Urinary bladder (tissue), 4 donors: ENCODE data around the gene ANKRD26. TPM values are rescaled to one million over a fixed set of nuclear protein-coding genes. Genes with fewer than 3 reads are reported as not detected.

Experiments used
- DNase-seq: peaks from one replicate; pipeline ENCODE4 v3.0.0-alpha.2; 2015; ENCODE audit errors: extremely low spot score
- H3K27ac ChIP-seq: one replicate; pipeline ENCODE4 v1.5.1; 2013; ENCODE audit warnings: low read depth, mild to moderate bottlenecking, moderate library complexity
- H3K36me3 ChIP-seq: one replicate; pipeline ENCODE4 v1.6.1; 2013; ENCODE audit warnings: mild to moderate bottlenecking, moderate library complexity; ENCODE audit not compliant: insufficient read depth
- H3K4me1 ChIP-seq: one replicate; pipeline ENCODE4 v1.6.1; 2013; ENCODE audit warnings: mild to moderate bottlenecking, moderate library complexity; ENCODE audit not compliant: insufficient read depth
- H3K4me3 ChIP-seq: one replicate; pipeline ENCODE4 v1.5.1; 2013; ENCODE audit warnings: low read depth, low read length
- WGBS: extraction: QIAGEN DNeasy Blood & Tissue Kit; methylation state at CpG from one replicate; pipeline ENCODE4 v1.1.7; 2013; 5-methylcytosine and 5-hydroxymethylcytosine counted together
- polyA plus RNA-seq: library from polyadenylated mRNA; stranded (reverse); fragments of 200-250 nt; gene quantifications from one replicate; pipeline ENCODE4 v1.2.3, GENCODE V29; 2013
- total RNA-seq: library from RNA; depleted of rRNA; stranded (reverse); fragments of >200 nt; gene quantifications from one replicate; pipeline ENCODE4 v1.2.3, GENCODE V29; 2014
- donor health status: healthy with polysubstance abuse.
- donor health status: healthy.

ANKRD26 gene
- total RNA-seq: 30.3 TPM
- polyA plus RNA-seq: 2.5 TPM

- H3K27ac ChIP-seq: peak within 1 kb of the TSS; percentile 88
- peak within 1 kb of the TSS; percentile 60 for H3K4me3 ChIP-seq
- DNase-seq: peak; percentile 94
- under 1% methylated on average over 65 of the region's 65 CpGs for WGBS
- H3K36me3 ChIP-seq: no peaks in the 10 kb centered on the region
- H3K4me1 ChIP-seq: no peaks in the 10 kb centered on the region
Measured at GRCh38 chr10:27099916-27100812, at the start of gene ANKRD26. TSS of gene ANKRD26 (minus strand) at chr10:27100494. CDS start at chr10:27100326, 168 bp downstream.

GRCh38 chr10:27147701-27148100 lies 47.4 kb upstream of the ANKRD26 start:
- H3K36me3 ChIP-seq: no peaks in the 10 kb centered on the region
- WGBS: 84% methylated on average over 5 of the region's 5 CpGs
- H3K4me3 ChIP-seq: no peak overlapping the region
- DNase-seq: no peak
- no peak overlapping the region for H3K27ac ChIP-seq
- no peaks in the 10 kb centered on the region for H3K4me1 ChIP-seq

GRCh38 chr10:27145937-27146336 lies 45.6 kb upstream of the ANKRD26 start:
- Histone ChIP-seq H3K27ac (no peak overlapping the region), H3K4me3 (no peak overlapping the region), H3K36me3 (no peaks in the 10 kb centered on the region), H3K4me1 (no peaks in the 10 kb centered on the region)
- DNase-seq: no peak

GRCh38 chr10:27143686-27144085 lies 43.4 kb upstream of the ANKRD26 start:
- no peaks in the 10 kb centered on the region for H3K36me3 ChIP-seq
- no peak overlapping the region for H3K27ac ChIP-seq
- H3K4me1 ChIP-seq: no peaks in the 10 kb centered on the region
- no peak for DNase-seq
- no peak overlapping the region for H3K4me3 ChIP-seq
- 90% methylated on average over 1 of the region's 1 CpG for WGBS

- WGBS: 86% methylated on average over 3 of the region's 3 CpGs
Measured at GRCh38 chr10:27138277-27138676, 38.0 kb upstream of the ANKRD26 start.

GRCh38 chr10:27134371-27134770 lies 34.1 kb upstream of the ANKRD26 start:
- no peak overlapping the region for H3K4me3 ChIP-seq
- no peak for DNase-seq
- no peak overlapping the region for H3K27ac ChIP-seq
- 93% methylated on average over 3 of the region's 3 CpGs for WGBS
- H3K36me3 ChIP-seq: peaks cover 2% of the 10 kb centered on the region
- H3K4me1 ChIP-seq: no peaks in the 10 kb centered on the region

More at GRCh38 chr10:27138277-27138676, 38.0 kb upstream of the ANKRD26 start:
- DNase-seq: no peak
- H3K36me3 ChIP-seq: no peaks in the 10 kb centered on the region
- no peak overlapping the region for H3K27ac ChIP-seq
- H3K4me3 ChIP-seq: no peak overlapping the region
- H3K4me1 ChIP-seq: no peaks in the 10 kb centered on the region

- Histone ChIP-seq H3K4me1 (peaks cover 1% of the 10 kb centered on the region), H3K4me3 (no peak overlapping the region), H3K36me3 (no peaks in the 10 kb centered on the region), H3K27ac (no peak overlapping the region)
- WGBS: 95% methylated on average over 3 of the region's 3 CpGs
- no peak for DNase-seq
Measured at GRCh38 chr10:27108165-27108564, 7.9 kb upstream of the ANKRD26 start.

GRCh38 chr10:27104919-27105318 lies 4.6 kb upstream of the ANKRD26 start:
- WGBS: 86% methylated on average over 5 of the region's 5 CpGs
- Histone ChIP-seq H3K4me1 (no peaks in the 10 kb centered on the region), H3K36me3 (no peaks in the 10 kb centered on the region), H3K4me3 (no peak overlapping the region), H3K27ac (no peak overlapping the region)
- no peak for DNase-seq

GRCh38 chr10:27100813-27101347 lies 586 bp upstream of the ANKRD26 start:
- 51% methylated on average over 14 of the region's 14 CpGs for WGBS

GRCh38 chr10:27099448-27099847 lies 846 bp downstream of the ANKRD26 start:
- peak overlapping the region; percentile 60 for H3K4me3 ChIP-seq
- WGBS: 46% methylated on average over 11 of the region's 11 CpGs
- no peaks in the 10 kb centered on the region for H3K4me1 ChIP-seq
- no peak for DNase-seq
- H3K36me3 ChIP-seq: no peaks in the 10 kb centered on the region
- H3K27ac ChIP-seq: no peak overlapping the region

More at GRCh38 chr10:27100813-27101347, 586 bp upstream of the ANKRD26 start:
- Histone ChIP-seq H3K36me3 (no peaks in the 10 kb centered on the region), H3K4me1 (no peaks in the 10 kb centered on the region), H3K4me3 (peak overlapping the region; percentile 60), H3K27ac (no peak overlapping the region)
- DNase-seq: no peak

- no peak for DNase-seq
- Histone ChIP-seq H3K4me1 (no peaks in the 10 kb centered on the region), H3K36me3 (peaks cover 2% of the 10 kb centered on the region), H3K27ac (no peak overlapping the region), H3K4me3 (no peak overlapping the region)
- WGBS: 86% methylated on average over 5 of the region's 5 CpGs
Measured at GRCh38 chr10:27088119-27089044, 11.9 kb downstream of the ANKRD26 start.

- DNase-seq: no peak
- Histone ChIP-seq H3K4me3 (no peak overlapping the region), H3K36me3 (no peaks in the 10 kb centered on the region), H3K4me1 (no peaks in the 10 kb centered on the region), H3K27ac (no peak overlapping the region)
- 91% methylated on average over 6 of the region's 6 CpGs for WGBS
Measured at GRCh38 chr10:27072436-27073114, 27.7 kb downstream of the ANKRD26 start.
